ENCODE results near the gene VPS13C.

The VPS13C gene

GRCh38 chr15:61923173-61923572 lies 137.1 kb downstream of the VPS13C start:
- no peak for DNase-seq

DNA sequence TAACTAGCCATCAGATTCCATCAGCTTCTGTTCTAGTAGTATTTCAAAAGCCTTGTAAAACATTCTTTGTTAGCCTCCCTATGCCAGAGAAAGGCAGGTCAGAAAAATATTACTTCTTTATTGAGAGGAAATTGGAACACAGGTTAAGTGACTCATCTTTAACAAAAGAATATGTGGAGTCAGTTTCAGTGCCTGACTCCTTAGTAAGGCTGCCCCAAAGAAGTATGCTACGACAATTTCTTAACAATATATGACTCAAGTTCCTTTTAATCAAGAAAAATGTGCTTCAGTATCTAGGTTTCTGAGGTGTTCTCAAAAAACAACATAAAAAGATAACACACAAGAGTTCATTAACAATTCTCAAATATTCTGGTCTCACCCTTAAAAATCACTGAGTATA lies 139.2 kb downstream of the VPS13C start:
- no peak for DNase-seq

DNA sequence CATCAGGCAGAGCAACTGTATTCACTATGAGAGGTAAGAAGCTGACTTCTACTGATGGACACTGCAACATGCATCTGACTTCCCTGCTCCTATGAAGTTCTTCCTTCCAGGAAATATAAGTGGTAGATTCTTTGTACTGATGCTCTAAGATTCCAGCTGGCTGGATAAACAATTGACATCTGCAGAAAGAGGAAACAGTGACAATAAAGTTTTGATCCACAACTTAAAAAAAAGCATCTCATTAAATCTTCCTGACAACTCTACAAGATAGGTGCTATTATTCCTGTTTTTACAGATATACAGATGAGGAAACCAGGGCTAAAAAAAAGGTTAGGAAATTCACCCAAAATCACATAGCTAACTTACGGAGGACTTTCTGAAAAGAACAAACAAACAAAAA lies 142.8 kb downstream of the VPS13C start:
- DNase-seq = no peak

GRCh38 chr15:61916104-61916503 lies 144.1 kb downstream of the VPS13C start:
- DNase-seq = no peak

DNA sequence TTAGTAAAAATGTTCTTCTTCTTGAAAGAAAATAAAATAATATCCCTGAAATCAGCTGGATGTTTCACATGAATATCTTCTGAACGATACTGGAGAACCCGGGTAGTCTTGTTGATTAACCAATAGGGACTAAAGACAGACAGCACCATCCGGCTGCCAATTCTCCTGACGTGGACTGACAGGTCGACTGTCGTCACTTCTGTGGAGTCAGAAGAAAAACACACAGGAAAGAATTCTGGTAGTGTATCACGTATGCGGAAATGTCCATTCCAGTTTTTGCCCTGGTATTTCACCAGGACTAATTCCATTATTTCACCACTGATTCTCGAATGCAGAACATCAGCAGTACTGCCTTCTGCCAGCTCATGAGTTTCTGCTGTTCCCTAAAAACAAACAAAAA lies 144.6 kb downstream of the VPS13C start:
- DNase-seq = no peak

GRCh38 chr15:61910839-61911369 lies 149.3 kb downstream of the VPS13C start:
- DNase-seq = no peak

- no peak for DNase-seq
Observed at GRCh38 chr15:61908241-61908640, 152.0 kb downstream of the VPS13C start.

DNA sequence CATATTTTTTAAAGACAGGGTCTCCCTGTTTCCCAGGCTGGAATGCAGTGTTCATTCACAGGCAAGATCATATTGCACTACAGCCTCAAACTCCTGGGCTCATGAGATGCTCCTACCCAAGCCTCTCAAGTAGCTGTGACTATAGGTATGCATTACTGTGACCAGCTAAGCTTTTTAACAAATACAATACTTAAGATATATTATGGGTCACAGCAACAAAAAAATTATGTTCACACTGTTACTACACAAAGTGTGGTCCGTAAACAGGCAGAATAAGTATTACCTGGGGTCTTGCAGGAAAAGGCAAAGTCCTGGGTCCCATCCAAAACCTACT lies 152.5 kb downstream of the VPS13C start:
- DNase-seq = no peak

DNA sequence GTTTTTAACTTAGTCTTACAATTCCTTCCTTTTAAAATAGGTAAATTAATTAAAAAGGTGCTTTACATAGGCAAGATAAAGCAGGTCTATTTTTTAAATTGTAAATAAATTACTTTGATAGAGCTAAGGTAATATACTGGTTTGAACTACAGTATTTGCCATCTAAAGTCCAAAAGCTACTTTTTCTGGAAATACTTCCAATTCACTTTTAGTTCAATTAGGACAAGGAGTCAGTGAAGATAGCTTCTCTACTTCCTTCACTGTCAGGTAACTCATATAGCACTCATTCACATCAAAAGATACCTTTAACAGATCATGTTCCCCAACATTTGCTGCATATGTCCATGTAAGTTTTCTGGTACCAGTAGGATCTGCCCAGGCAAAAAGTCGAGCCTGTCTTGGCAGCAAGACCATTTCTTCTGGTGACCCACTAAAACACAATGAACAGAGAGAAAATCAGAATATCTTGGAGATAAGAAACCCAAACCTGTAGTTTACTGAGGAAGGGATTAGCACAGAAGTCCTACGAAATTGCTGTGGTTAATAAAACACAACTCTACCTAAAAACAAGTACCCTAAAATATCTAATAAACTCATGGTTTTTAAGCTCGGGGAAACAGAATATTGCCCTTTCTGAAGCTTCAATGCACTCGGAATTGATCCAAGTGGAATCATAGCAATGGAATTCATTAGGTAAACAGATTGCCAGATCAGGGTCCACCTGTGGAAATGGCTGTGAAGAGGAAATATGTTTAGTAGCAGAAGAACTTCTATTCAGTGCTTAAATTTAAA lies 153.1 kb downstream of the VPS13C start:
- DNase-seq = no peak

DNA sequence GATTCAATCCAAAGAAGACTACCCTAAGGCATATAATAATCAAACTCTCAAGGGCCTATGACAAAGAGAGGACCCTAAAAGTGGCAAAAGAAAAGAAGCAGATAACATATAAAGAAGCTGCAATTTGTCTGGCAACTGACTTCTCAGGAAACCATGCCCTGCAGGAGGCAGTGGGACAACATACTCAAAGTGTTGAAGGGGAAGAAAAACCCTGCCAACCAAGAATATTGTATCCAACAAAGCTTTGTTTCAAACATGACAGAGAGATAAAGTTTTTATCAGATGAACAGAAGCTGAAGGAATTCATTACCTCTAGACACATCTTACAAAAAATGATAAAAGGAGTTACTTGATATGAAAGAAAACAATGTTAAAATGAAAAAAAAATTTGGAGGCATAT lies 167.1 kb downstream of the VPS13C start:
- no peak for DNase-seq

- no peak for DNase-seq
Observed at GRCh38 chr15:61892140-61892539, 168.1 kb downstream of the VPS13C start.

- no peak for DNase-seq
Observed at GRCh38 chr15:61890106-61890505, 170.1 kb downstream of the VPS13C start.

GRCh38 chr15:61889706-61890105 lies 170.5 kb downstream of the VPS13C start:
- DNase-seq = no peak

GRCh38 chr15:61888074-61888780 lies 172.0 kb downstream of the VPS13C start:
- no peak for DNase-seq

GRCh38 chr15:61880084-61880483 lies 180.2 kb downstream of the VPS13C start:
- DNase-seq = no peak

DNA sequence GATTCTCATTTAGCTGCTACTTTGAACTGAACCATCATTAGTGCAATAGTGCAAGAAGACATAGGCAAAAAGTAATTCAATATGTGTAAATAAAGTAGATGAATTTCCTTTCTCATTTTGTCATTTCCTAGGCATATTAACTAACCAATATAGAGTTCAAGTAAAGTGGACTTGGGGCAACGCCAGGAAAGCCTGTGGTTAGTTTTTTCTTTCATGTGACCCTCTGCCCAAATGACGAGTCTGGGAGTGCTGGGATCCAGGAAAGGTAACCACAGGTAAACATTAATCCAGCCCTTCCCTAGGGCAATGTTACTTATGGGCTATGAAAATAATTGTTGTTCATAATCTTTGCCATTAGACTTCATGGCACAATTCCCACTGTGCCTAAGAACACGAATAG lies 181.0 kb downstream of the VPS13C start:
- DNase-seq = no peak

GRCh38 chr15:61871926-61872522 lies 188.2 kb downstream of the VPS13C start:
- DNase-seq = peak in 1 of 2 experiments; percentile 5

GRCh38 chr15:61869656-61870055 lies 190.6 kb downstream of the VPS13C start:
- DNase-seq = no peak

GRCh38 chr15:61861962-61862361 lies 198.3 kb downstream of the VPS13C start:
- DNase-seq = no peak

DNA sequence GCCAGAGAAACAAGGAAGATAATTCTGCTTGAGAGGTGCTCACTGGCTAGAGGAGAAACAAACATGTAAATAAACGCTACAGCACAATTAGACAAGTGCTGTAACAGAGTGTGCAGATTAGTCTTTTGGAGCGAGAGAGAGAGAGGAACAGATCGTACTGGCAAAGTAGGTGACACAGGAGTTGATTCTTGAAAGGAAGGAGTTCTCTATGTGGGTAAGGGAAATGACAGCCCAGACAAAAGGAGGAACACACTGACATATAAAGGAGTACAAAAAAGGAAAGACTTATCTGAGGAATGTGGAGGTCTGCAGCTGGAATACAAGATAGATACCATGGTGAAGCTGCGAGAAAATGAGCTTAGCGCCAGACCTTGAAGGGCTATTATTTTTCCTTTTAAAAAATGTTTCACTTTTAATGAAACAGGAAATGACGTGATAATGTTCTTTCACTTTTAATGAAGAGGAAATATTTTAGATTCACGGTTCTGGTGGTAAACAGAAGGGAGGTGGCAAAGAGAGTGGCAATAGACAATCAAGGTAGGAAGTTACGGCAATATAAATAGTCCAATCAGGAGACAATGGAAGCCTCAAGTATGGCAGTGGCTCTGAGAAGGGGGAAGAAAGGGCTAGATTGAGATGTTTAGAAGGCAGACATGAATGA lies 202.9 kb downstream of the VPS13C start:
- DNase-seq = no peak

GRCh38 chr15:61856295-61856694 lies 204.0 kb downstream of the VPS13C start:
- no peak for DNase-seq

GRCh38 chr15:61853195-61853594 lies 207.1 kb downstream of the VPS13C start:
- DNase-seq = no peak

GRCh38 chr15:61851955-61852354 lies 208.3 kb downstream of the VPS13C start:
- no peak for DNase-seq

Measured in SHP77 (cell line).